ENCODE measurements around the gene TFEC. TPM values are rescaled to one million over a fixed set of nuclear protein-coding genes. Genes with fewer than 3 reads are reported as not detected.

Gene TFEC
- polyA plus RNA-seq, 1 of the 3 experiments (the other 2 are of a cell fraction), result not detected

DNA sequence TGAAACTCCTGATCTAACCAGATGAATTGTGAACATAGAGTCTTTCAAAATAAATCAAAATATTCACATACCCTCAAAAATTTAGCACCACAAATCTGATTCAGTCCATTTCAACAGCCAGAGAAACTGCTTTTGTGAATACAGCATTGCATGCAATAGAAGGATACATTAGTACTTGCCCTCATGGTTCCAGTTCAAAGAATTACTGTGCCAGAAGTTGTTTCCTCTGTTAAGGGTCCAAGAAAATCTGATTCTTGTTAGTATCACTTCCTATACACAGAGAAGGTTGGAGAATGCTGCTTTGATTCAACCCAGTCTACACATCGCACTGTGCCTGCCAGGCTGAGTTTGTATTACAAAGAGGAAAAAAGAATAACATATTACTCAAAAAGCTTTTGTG is 115.6 kb downstream of the TFEC start:
- Histone ChIP-seq H3K9ac (no peak overlapping the region), H3K79me2 (ENCODE audit: insufficient read depth) (no peaks in the 10 kb centered on the region), H3K9me2 (no peaks in the 10 kb centered on the region), H3K27me3 (ENCODE audit: insufficient read depth) (peaks cover 9% of the 10 kb centered on the region), H4K20me1 (ENCODE audit: insufficient read depth) (no peaks in the 10 kb centered on the region), H3K9me3 (no peaks in the 10 kb centered on the region), H3F3A (replicated peaks; ENCODE audit: insufficient read depth) (no peaks in the 10 kb centered on the region), H2AFZ (ENCODE audit: low read depth) (no peak overlapping the region), H3K4me2 (no peak overlapping the region), H3K36me3 (replicated peaks in 1 of 2; ENCODE audit: control insufficient read depth in 1 of 2, insufficient read depth in 2 of 2, low read length in 1 of 2) (no peaks in the 10 kb centered on the region), H3K4me3 (ENCODE audit: low read depth in 2 of 2, low read length in 1 of 2) (no peak overlapping the region), H3K4me1 (ENCODE audit: control insufficient read depth in 1 of 2, insufficient read depth in 2 of 2, low read depth in 1 of 2, low read length in 1 of 2) (no peaks in the 10 kb centered on the region), H3K27ac (ENCODE audit: low read depth in 2 of 2, low read length in 1 of 2) (no peak overlapping the region)
- TF ChIP-seq, protein P1, sequence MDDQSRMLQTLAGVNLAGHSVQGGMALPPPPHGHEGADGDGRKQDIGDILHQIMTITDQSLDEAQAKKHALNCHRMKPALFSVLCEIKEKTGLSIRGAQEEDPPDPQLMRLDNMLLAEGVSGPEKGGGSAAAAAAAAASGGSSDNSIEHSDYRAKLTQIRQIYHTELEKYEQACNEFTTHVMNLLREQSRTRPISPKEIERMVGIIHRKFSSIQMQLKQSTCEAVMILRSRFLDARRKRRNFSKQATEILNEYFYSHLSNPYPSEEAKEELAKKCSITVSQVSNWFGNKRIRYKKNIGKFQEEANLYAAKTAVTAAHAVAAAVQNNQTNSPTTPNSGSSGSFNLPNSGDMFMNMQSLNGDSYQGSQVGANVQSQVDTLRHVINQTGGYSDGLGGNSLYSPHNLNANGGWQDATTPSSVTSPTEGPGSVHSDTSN (IDR thresholded peaks at IDR 0.05), result no peak
- TF ChIP-seq RCOR1 (IDR thresholded peaks at IDR 0.05; ENCODE audit: low read length), result no peak
- no peak for TF ChIP-seq SIN3A (IDR thresholded peaks at IDR 0.05; ENCODE audit: borderline replicate concordance, low read depth, low read length)
- TF ChIP-seq, protein P2, sequence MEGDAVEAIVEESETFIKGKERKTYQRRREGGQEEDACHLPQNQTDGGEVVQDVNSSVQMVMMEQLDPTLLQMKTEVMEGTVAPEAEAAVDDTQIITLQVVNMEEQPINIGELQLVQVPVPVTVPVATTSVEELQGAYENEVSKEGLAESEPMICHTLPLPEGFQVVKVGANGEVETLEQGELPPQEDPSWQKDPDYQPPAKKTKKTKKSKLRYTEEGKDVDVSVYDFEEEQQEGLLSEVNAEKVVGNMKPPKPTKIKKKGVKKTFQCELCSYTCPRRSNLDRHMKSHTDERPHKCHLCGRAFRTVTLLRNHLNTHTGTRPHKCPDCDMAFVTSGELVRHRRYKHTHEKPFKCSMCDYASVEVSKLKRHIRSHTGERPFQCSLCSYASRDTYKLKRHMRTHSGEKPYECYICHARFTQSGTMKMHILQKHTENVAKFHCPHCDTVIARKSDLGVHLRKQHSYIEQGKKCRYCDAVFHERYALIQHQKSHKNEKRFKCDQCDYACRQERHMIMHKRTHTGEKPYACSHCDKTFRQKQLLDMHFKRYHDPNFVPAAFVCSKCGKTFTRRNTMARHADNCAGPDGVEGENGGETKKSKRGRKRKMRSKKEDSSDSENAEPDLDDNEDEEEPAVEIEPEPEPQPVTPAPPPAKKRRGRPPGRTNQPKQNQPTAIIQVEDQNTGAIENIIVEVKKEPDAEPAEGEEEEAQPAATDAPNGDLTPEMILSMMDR (IDR thresholded peaks at IDR 0.05), result no peak
- no peak for TF ChIP-seq TCF12 (IDR thresholded peaks at IDR 0.05)
- TF ChIP-seq NFIC (IDR thresholded peaks at IDR 0.05; ENCODE audit: borderline replicate concordance), result no peak
- 5% methylated on average over 1 of the region's 1 CpG for WGBS (ENCODE audit: low lambda C conversion rate)
- ChIA-PET CTCF (interaction anchor here (0.6 to 1.6 kb wide), 3 partner anchors 11 to 1833 kb away, joined by 3 read pairs; no protein-coding TSS in a partner anchor), POLR2A (no interaction called here)
- DNase-seq, result no peak

DNA sequence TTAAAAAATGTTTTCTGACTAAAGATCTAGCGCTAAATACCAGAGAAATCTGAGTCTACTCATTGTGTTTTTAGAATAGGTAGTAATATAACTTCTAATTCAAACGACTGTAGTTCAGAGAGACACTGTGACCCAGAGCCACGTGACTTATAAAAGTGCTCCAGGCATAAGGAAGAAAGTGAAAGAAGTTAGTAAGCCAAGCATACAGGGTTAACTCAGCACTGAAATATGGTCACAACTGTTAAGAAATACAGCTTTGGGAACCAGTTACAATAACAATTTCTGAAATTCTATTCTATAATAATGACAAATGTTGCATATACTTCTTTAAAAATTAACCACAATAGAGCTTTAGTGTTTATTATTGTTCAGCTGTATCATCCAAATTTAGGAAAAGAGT is 119.1 kb downstream of the TFEC start:
- Histone ChIP-seq H3K4me2 (no peak overlapping the region), H3K9me3 (no peaks in the 10 kb centered on the region), H2AFZ (ENCODE audit: low read depth) (no peak overlapping the region), H3K36me3 (replicated peaks in 1 of 2; ENCODE audit: control insufficient read depth in 1 of 2, insufficient read depth in 2 of 2, low read length in 1 of 2) (no peaks in the 10 kb centered on the region), H3K4me1 (ENCODE audit: control insufficient read depth in 1 of 2, insufficient read depth in 2 of 2, low read depth in 1 of 2, low read length in 1 of 2) (no peaks in the 10 kb centered on the region), H4K20me1 (ENCODE audit: insufficient read depth) (no peaks in the 10 kb centered on the region), H3F3A (replicated peaks; ENCODE audit: insufficient read depth) (no peaks in the 10 kb centered on the region), H3K79me2 (ENCODE audit: insufficient read depth) (no peaks in the 10 kb centered on the region), H3K9me2 (no peaks in the 10 kb centered on the region), H3K4me3 (ENCODE audit: low read depth in 2 of 2, low read length in 1 of 2) (no peak overlapping the region), H3K27me3 (ENCODE audit: insufficient read depth) (peaks cover 6% of the 10 kb centered on the region), H3K27ac (ENCODE audit: low read depth in 2 of 2, low read length in 1 of 2) (no peak overlapping the region), H3K9ac (no peak overlapping the region)
- no peak for DNase-seq
- ChIA-PET POLR2A (no interaction called here), CTCF (no interaction called here)
- TF ChIP-seq TAF1 (IDR thresholded peaks at IDR 0.05; ENCODE audit: borderline replicate concordance, low read depth, low read length) (no peak), YY1 (IDR thresholded peaks at IDR 0.05; ENCODE audit: low read depth) (no peak), JUND (IDR thresholded peaks at IDR 0.05) (no peak), FOXJ3 (CRISPR knock-in tag; IDR thresholded peaks at IDR 0.05) (no peak)
- TF ChIP-seq, protein P3, sequence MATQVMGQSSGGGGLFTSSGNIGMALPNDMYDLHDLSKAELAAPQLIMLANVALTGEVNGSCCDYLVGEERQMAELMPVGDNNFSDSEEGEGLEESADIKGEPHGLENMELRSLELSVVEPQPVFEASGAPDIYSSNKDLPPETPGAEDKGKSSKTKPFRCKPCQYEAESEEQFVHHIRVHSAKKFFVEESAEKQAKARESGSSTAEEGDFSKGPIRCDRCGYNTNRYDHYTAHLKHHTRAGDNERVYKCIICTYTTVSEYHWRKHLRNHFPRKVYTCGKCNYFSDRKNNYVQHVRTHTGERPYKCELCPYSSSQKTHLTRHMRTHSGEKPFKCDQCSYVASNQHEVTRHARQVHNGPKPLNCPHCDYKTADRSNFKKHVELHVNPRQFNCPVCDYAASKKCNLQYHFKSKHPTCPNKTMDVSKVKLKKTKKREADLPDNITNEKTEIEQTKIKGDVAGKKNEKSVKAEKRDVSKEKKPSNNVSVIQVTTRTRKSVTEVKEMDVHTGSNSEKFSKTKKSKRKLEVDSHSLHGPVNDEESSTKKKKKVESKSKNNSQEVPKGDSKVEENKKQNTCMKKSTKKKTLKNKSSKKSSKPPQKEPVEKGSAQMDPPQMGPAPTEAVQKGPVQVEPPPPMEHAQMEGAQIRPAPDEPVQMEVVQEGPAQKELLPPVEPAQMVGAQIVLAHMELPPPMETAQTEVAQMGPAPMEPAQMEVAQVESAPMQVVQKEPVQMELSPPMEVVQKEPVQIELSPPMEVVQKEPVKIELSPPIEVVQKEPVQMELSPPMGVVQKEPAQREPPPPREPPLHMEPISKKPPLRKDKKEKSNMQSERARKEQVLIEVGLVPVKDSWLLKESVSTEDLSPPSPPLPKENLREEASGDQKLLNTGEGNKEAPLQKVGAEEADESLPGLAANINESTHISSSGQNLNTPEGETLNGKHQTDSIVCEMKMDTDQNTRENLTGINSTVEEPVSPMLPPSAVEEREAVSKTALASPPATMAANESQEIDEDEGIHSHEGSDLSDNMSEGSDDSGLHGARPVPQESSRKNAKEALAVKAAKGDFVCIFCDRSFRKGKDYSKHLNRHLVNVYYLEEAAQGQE (IDR thresholded peaks at IDR 0.05; ENCODE audit: low read depth, low read length), result no peak
- TF ChIP-seq, protein P1 (IDR thresholded peaks at IDR 0.05), result no peak
- WGBS (ENCODE audit: low lambda C conversion rate), result 2% methylated on average over 3 of the region's 3 CpGs
